ENCODE results near the gene ZDHHC11B.
A peak's percentile ranks its signal among the peaks of the same experiment; 100 is the strongest.
"Not testable (repeated sequence)": the region's sequence is repeated elsewhere in the genome, so short reads cannot be mapped to it uniquely, and the experiment has no call there.

The ZDHHC11B gene

DNA sequence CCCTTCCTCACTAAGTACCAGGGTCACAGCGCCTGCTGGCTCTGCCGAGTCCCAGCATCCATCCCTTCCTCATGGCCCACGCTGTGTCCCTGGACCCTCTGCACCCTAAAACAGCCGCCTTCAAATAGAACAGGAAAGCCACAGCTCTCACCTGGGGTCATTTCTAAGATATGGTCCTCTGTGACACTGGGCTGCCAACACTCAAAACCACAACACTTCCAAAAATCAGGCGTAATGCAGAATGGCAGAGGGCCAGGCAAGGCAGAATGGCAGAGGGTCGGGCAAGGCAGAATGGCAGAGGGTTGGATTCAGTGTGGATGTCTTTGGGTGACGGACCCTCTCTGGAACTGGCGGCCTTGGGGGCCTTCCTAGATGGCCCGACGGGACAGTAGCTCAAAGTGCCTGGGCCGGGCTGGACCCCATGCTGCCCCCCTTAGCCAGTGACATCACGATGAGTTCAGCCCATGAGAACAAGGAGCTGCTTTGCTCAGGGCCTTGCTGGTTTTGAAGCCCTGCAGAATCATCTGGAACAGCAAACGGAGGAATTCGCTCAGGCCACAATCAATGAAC is 35.3 kb downstream of the ZDHHC11B start:
- TF ChIP-seq, protein P1, sequence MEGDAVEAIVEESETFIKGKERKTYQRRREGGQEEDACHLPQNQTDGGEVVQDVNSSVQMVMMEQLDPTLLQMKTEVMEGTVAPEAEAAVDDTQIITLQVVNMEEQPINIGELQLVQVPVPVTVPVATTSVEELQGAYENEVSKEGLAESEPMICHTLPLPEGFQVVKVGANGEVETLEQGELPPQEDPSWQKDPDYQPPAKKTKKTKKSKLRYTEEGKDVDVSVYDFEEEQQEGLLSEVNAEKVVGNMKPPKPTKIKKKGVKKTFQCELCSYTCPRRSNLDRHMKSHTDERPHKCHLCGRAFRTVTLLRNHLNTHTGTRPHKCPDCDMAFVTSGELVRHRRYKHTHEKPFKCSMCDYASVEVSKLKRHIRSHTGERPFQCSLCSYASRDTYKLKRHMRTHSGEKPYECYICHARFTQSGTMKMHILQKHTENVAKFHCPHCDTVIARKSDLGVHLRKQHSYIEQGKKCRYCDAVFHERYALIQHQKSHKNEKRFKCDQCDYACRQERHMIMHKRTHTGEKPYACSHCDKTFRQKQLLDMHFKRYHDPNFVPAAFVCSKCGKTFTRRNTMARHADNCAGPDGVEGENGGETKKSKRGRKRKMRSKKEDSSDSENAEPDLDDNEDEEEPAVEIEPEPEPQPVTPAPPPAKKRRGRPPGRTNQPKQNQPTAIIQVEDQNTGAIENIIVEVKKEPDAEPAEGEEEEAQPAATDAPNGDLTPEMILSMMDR (IDR thresholded peaks at IDR 0.05; ENCODE audit: low read depth, low read length) = no peak
- DNase-seq = no peak
- no peak overlapping the region for H3K4me3 ChIP-seq (ENCODE audit: low read depth, low read length)
- no peaks in the 10 kb centered on the region for H3K36me3 ChIP-seq
- H3K27me3 ChIP-seq (ENCODE audit: insufficient read depth, low read depth, severe bottlenecking) = no peaks in the 10 kb centered on the region
- H3K9me3 ChIP-seq (ENCODE audit: severe bottlenecking) = no peaks in the 10 kb centered on the region
- no peak overlapping the region for H3K27ac ChIP-seq

DNA sequence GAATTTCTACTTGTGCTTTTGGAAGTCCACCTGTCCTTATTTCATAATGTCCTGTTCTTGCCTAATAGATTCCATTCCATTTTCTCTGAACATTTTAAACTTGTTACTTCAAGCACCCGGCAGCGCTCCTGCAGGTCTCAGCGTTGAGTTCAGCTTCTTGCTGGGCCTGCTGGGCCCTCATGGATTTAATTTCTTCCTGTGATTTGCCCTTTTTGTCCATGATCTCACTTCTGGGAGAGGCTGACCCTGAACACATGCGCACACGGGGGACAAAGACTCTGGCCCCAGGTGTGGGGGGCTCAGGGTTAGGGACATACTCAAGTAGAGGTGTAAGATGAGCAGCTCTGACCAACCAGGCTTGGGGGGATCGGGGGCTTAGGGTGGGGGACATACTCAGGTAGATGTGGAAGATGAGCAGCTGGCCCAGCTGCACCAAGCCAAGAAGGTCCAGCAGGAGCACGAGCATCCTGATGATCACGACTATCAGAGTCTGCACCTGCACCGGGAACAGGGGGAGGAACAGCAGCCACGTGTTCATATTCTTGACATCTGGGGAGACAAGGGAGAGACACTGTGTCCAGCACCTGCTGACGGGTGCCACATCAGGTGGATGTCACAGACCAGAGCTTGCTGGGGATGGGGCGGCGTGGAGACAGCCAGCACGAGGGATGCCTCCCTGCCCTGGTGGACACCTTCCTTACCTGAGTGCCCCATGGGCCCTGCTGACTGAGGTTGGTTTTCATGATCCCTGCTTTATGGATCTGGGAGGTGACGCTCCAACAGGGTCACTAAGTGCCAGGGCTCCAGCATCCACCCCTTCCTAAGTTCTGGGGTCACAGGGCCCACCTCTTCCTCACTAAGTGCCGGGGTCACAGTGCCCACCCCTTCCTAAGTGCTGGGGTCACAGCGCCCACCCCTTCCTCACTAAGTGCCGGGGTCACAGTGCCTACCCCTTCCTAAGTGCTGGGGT is 36.2 kb downstream of the ZDHHC11B start:
- not testable (repeated sequence) for H3K27ac ChIP-seq; H3K4me3 ChIP-seq (ENCODE audit: low read depth, low read length); DNase-seq; H3K27me3 ChIP-seq (ENCODE audit: insufficient read depth, low read depth, severe bottlenecking); H3K9me3 ChIP-seq (ENCODE audit: severe bottlenecking); H3K36me3 ChIP-seq

DNA sequence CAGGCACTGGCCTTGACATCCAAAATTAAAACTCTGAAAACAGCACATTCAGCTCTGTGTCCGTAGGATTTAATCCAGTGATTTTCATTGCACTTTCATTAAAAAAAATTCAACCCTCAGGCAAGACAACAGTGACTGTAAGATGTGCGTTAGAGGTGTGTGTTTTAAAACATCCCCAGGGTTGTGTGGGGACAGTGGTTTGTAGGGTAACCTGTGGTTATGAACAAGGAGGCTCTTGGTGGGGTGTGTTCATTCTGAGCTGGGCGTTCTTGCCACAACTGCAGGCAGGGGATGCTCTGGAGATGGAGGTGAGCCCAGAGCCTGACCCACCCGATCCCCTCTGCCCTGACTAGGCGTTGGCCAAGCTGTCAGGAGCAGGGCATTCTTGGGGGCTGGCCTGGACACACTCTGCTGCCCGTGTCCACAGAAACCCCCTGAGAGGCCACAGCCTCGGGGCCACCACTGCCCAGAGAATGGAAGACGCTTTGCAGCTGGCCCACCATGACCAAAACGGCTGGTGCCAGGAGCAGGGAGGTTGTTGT is 37.2 kb downstream of the ZDHHC11B start:
- not testable (repeated sequence) for H3K27me3 ChIP-seq (ENCODE audit: insufficient read depth, low read depth, severe bottlenecking); H3K9me3 ChIP-seq (ENCODE audit: severe bottlenecking); H3K36me3 ChIP-seq; DNase-seq; H3K4me3 ChIP-seq (ENCODE audit: low read depth, low read length); H3K27ac ChIP-seq

DNA sequence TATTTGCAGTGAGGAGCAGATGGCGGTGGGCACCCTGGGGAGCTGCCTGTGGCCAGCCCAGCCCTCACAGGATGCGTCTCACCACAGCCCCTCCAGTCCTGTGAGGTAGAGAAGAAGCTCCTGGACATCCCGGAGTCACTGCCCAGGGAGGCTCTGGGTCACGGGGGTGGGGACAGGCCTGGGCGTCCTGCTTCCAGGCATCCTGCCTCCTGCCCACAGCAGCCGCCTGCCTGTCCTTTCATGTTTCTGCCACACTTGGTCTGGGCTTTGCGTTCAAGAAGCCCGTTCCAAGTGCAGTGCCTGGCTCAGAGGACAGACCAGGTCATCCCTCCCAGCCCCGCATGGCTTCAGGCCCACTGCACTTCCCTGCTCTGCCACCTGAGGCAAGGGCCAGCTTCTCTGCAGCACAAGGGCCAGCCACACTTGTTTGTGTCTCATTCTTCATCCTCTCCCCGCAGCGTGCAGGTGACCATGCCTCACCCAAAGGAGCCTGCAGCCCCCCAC is 38.2 kb downstream of the ZDHHC11B start:
- H3K4me3 ChIP-seq (ENCODE audit: low read depth, low read length) = no peak overlapping the region
- no peak for DNase-seq

GRCh38 chr5:745272-746142 is 39.0 kb downstream of the ZDHHC11B start:
- not testable (repeated sequence) for H3K36me3 ChIP-seq; H3K4me3 ChIP-seq (ENCODE audit: low read depth, low read length); DNase-seq; H3K9me3 ChIP-seq (ENCODE audit: severe bottlenecking); H3K27ac ChIP-seq; H3K27me3 ChIP-seq (ENCODE audit: insufficient read depth, low read depth, severe bottlenecking)

More for the DNA sequence above, 38.2 kb downstream of the ZDHHC11B start:
- TF ChIP-seq, protein P1 (IDR thresholded peaks at IDR 0.05; ENCODE audit: low read depth, low read length) = peak; percentile 8; the same call in 1 of the 2 replicates
- H3K9me3 ChIP-seq (ENCODE audit: severe bottlenecking) = no peaks in the 10 kb centered on the region
- H3K36me3 ChIP-seq = no peaks in the 10 kb centered on the region
- no peaks in the 10 kb centered on the region for H3K27me3 ChIP-seq (ENCODE audit: insufficient read depth, low read depth, severe bottlenecking)
- no peak overlapping the region for H3K27ac ChIP-seq

DNA sequence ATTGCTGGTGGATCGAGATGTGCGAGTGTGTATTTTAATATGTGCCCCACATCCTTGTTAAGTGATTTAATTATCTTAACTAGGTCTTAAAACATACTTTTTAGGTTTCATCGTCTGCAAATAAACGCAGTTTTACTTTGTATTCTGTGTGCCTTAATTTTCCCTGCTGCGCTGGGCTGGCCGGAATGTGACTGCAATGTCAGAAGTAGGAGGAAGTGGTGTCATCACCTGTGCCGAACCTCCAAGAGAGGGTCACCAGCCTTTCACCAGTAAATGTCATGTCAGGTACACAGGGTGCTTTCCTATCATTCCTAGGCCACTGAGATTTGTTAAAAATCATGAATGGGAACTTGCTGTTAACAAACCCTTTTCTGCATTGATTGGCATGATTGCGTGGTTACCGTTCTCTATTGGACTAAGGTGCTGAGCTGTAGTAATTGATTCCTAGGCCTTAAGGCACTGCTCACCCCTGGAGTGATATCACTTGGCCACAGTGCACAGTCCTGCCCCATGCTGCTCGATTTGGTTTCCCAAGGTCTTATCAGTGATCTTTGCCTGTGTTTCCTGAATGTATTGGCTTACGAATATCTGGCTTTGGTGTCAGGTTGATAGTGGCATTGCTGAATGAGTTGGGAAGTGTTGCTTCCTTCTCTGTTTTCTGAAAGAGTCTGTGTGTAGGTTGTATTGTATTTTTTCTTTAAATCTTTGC is 40.7 kb downstream of the ZDHHC11B start:
- H3K4me3 ChIP-seq (ENCODE audit: low read depth, low read length); H3K9me3 ChIP-seq (ENCODE audit: severe bottlenecking); H3K27me3 ChIP-seq (ENCODE audit: insufficient read depth, low read depth, severe bottlenecking); H3K36me3 ChIP-seq; H3K27ac ChIP-seq; DNase-seq: not testable (repeated sequence)

DNA sequence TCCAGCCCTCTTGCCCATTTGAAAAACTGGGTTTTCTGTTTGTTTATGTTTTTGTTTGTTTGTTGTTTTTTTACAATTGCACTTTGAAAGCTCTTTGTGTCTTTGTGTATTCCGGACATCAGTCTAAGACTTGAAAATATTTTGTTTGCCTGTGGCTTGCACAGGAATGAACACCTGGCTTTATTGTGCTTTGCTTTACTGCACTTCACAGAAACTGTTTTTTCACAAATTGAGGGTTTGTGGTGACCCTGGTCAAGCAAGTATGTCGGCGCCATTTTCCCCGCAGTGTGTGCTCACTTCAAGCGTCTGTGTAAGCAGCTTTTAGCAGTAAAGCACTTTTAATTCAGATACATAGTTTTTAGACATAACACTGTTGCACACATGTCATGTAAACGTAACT is 42.3 kb downstream of the ZDHHC11B start:
- not testable (repeated sequence) for H3K36me3 ChIP-seq; DNase-seq; H3K27ac ChIP-seq; H3K9me3 ChIP-seq (ENCODE audit: severe bottlenecking); H3K27me3 ChIP-seq (ENCODE audit: insufficient read depth, low read depth, severe bottlenecking); H3K4me3 ChIP-seq (ENCODE audit: low read depth, low read length)

- not testable (repeated sequence) for H3K27ac ChIP-seq; H3K36me3 ChIP-seq; H3K4me3 ChIP-seq (ENCODE audit: low read depth, low read length); DNase-seq; H3K9me3 ChIP-seq (ENCODE audit: severe bottlenecking)
- peaks cover 19% of the 10 kb centered on the region for H3K27me3 ChIP-seq (ENCODE audit: insufficient read depth, low read depth, severe bottlenecking)
These were observed 50.4 kb downstream of the ZDHHC11B start for GRCh38 chr5:734145-734544.

DNA sequence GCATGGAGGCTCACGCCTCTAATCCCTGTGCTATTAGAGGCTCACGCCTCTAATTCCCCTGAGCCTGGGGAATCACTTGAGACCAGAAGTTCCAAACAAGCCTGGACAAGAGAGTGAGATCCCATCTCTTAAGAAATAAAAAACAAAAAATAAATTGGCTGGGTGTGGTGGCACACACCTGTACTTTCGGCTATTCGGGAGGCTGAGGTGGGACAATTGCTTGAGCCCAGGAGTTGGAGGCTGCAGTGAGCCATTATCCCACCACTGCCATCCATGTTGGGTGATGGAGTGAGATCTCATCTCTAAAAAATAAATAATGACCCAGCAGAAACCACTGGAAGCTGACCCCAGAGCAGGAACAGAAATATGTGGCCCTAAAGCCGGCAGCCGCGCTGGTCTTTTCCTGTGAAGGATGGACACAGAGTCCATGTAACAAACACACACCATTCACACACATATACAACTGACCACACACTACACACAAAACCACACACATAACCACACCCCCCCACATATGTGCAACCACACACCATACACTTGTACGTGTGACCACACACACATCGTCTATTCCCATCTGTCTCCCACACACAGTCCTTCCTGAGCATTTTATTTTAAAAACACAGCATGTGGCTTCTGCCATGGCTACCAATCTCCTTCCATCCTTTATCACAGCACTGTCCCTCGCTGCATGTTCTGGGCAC is 51.6 kb downstream of the ZDHHC11B start:
- peaks cover 19% of the 10 kb centered on the region for H3K27me3 ChIP-seq (ENCODE audit: insufficient read depth, low read depth, severe bottlenecking)
- not testable (repeated sequence) for H3K9me3 ChIP-seq (ENCODE audit: severe bottlenecking); H3K4me3 ChIP-seq (ENCODE audit: low read depth, low read length); H3K36me3 ChIP-seq; DNase-seq; H3K27ac ChIP-seq

DNA sequence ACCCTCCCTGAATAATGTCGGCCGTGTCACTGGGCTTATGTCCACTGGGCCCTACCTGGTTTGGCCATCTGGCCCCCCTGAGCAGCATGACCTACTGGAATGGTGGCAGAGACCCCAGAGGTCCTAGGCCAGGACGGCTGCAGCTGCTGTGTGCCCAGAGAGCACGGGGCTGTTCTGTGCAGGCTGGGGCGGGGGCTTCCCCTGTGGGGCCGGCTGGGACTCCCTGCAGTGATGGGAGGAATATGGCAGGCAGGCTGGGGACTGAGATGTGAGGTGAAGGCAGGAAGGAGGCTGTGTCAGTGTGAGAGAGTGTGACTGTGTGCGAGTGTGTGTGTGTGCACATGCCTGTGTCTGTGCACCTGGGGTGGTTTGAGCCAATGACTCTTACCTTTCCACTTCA is 55.3 kb downstream of the ZDHHC11B start:
- not testable (repeated sequence) for DNase-seq; H3K27ac ChIP-seq; H3K4me3 ChIP-seq (ENCODE audit: low read depth, low read length); H3K36me3 ChIP-seq; H3K9me3 ChIP-seq (ENCODE audit: severe bottlenecking)
- peaks cover 17% of the 10 kb centered on the region for H3K27me3 ChIP-seq (ENCODE audit: insufficient read depth, low read depth, severe bottlenecking)

All from WERI-Rb-1 (cell line).